ENCODE data around the gene UXT. TPM values are rescaled to one million over a fixed set of nuclear protein-coding genes. Genes with fewer than 3 reads are reported as not detected.

Gene UXT
- total RNA-seq, 4 donors from 2014 or later = 104 to 147 (median 136) TPM

GRCh38 chrX:47621851-47622250, 37.1 kb downstream of the UXT start:
- no peak for TF ChIP-seq CTCF (IDR thresholded peaks at IDR 0.05; ENCODE audit: low read depth)

- no peak for TF ChIP-seq CTCF (IDR thresholded peaks at IDR 0.05; ENCODE audit: low read depth)
Measured at GRCh38 chrX:47620303-47620685, 38.7 kb downstream of the UXT start.

- no peak for TF ChIP-seq CTCF (IDR thresholded peaks at IDR 0.05; ENCODE audit: low read depth)
Measured at GRCh38 chrX:47619486-47620302, 39.3 kb downstream of the UXT start, which contains the start of gene SYN1. SYN1 (minus strand) TSS chrX:47619857; CDS start chrX:47619728, 129 bp downstream.

- TF ChIP-seq CTCF (IDR thresholded peaks at IDR 0.05; ENCODE audit: low read depth) = no peak
Measured at GRCh38 chrX:47618923-47619485, 40.0 kb downstream of the UXT start.

GRCh38 chrX:47614618-47615017, 44.4 kb downstream of the UXT start:
- no peak for TF ChIP-seq CTCF (IDR thresholded peaks at IDR 0.05; ENCODE audit: low read depth)

- TF ChIP-seq CTCF (IDR thresholded peaks at IDR 0.05; ENCODE audit: low read depth) = no peak
Measured at GRCh38 chrX:47613082-47613481, 45.9 kb downstream of the UXT start.

GRCh38 chrX:47612418-47612817, 46.6 kb downstream of the UXT start:
- no peak for TF ChIP-seq CTCF (IDR thresholded peaks at IDR 0.05; ENCODE audit: low read depth)
